IPS-15b (cell line): ENCODE data around the gene GNAI1.

Source experiments
- H3K27me3 ChIP-seq: one replicate; pipeline ENCODE4 v1.6.1; 2013; ENCODE audit warnings: low read length; ENCODE audit not compliant: control insufficient read depth, insufficient read depth
- H3K36me3 ChIP-seq: one replicate; pipeline ENCODE4 v1.6.1; 2013; ENCODE audit warnings: low read length; ENCODE audit not compliant: control insufficient read depth, insufficient read depth
- H3K4me1 ChIP-seq: one replicate; pipeline ENCODE4 v1.6.1; 2013; ENCODE audit warnings: mild to moderate bottlenecking, low read length; ENCODE audit not compliant: control insufficient read depth, insufficient read depth
- H3K4me3 ChIP-seq: one replicate; pipeline ENCODE4 v1.5.1; 2013; ENCODE audit warnings: low read depth, low read length
- H3K9ac ChIP-seq: one replicate; pipeline ENCODE4 v1.6.1; 2013; ENCODE audit warnings: low read depth, mild to moderate bottlenecking, low read length
- H3K9me3 ChIP-seq: one replicate; pipeline ENCODE4 v1.6.1; 2013; ENCODE audit warnings: mild to moderate bottlenecking, low read length; ENCODE audit not compliant: control insufficient read depth, insufficient read depth

Gene GNAI1

DNA sequence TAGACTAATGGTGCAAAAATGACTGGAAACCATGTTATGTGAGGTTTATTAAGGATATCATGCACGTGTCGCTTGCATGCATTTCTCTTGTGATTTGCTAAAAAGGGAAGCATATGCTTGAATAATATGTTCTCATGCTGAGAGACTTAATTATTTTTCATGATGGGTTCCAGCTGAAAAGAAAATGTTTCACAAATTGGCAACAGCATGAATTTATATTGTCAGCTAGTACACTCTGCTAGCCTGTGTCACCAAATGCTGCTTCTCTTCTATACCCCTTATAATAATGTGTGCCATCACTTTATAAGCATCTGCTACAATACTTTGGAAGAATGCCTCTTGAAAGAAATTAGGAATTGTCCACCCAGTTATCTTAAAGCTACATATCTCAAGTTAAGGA lies 63.0 kb downstream of the GNAI1 start:
- Histone ChIP-seq H3K36me3 (no peaks in the 10 kb centered on the region), H3K9me3 (no peaks in the 10 kb centered on the region), H3K4me1 (peaks cover 3% of the 10 kb centered on the region), H3K9ac (no peak overlapping the region), H3K4me3 (no peak overlapping the region), H3K27me3 (no peaks in the 10 kb centered on the region)

DNA sequence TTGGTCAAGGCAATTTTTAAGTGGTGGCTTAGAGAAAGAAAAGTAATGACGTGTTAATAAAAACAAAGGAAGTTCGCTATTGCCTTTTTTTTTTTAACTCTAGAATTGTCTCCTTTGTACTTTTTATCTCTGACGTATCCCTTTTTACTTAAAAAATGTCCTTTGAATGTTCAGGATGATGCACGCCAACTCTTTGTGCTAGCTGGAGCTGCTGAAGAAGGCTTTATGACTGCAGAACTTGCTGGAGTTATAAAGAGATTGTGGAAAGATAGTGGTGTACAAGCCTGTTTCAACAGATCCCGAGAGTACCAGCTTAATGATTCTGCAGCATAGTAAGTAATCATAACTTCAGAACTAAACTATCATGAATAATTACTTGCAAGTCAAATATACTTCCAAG lies 64.4 kb downstream of the GNAI1 start:
- no peaks in the 10 kb centered on the region for H3K27me3 ChIP-seq
- H3K4me3 ChIP-seq, result no peak overlapping the region
- H3K4me1 ChIP-seq, result peaks cover 3% of the 10 kb centered on the region
- H3K9me3 ChIP-seq, result no peaks in the 10 kb centered on the region
- H3K9ac ChIP-seq, result no peak overlapping the region
- H3K36me3 ChIP-seq, result no peaks in the 10 kb centered on the region

DNA sequence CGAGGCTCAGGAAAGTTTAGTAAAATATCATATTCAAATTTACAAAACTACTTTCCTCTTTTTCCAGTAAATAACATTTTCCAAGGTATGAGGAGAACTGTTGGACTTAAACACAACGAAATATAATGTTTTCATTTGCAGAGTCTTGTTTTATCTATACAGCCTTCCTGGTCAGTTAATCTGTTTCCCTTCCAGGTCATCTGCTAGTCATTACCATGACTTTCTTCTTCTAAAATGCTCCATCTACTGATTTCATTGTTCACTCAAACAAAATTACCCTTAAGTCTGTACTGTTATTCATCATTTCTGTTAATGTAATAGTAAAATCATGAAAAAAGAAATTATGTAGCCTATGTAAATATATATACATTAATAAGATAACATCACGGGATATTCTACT lies 69.8 kb downstream of the GNAI1 start:
- H3K4me3 ChIP-seq, result no peak overlapping the region
- no peak overlapping the region for H3K9ac ChIP-seq
- H3K27me3 ChIP-seq, result no peaks in the 10 kb centered on the region
- no peaks in the 10 kb centered on the region for H3K4me1 ChIP-seq
- no peaks in the 10 kb centered on the region for H3K9me3 ChIP-seq
- H3K36me3 ChIP-seq, result no peaks in the 10 kb centered on the region

DNA sequence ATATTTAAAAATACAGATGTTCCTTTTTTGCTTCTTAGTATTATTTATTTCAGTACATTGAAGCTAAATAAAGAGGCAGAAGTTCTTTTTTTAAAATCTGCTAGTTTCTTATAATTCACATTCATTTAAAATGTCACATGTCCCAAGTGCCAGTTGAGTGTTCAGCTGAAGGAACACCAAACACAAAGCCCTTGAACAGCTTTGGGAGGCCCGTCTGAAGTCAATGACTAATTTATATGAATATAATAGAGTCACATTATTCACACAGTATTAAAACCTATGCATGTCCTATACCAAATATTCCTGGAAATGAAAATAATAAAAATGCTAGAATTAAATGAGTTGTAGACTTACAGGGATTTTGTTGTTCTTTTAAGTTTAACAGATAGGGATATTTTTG lies 70.3 kb downstream of the GNAI1 start:
- Histone ChIP-seq H3K9me3 (no peaks in the 10 kb centered on the region), H3K27me3 (no peaks in the 10 kb centered on the region), H3K4me3 (no peak overlapping the region), H3K36me3 (no peaks in the 10 kb centered on the region), H3K4me1 (no peaks in the 10 kb centered on the region), H3K9ac (no peak overlapping the region)

DNA sequence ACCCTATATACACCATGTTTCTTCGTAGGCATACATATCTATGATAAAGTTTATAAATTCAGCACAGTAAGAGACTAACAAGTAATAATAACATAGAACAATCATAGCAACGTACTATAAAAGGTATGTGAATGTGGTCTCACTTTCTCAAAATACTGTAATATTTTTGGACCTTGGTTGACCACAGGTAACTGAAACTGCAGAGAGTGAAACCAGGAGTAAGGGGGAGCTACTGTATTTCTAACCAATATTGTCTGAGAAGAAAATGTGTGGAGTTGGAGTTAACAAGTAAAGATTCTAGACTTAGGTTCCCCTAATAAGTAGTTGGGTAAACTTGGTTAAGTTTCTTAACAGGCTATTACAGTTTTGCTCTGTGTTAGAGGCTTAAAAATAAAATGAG lies 72.1 kb downstream of the GNAI1 start:
- Histone ChIP-seq H3K9me3 (no peaks in the 10 kb centered on the region), H3K4me3 (no peak overlapping the region), H3K4me1 (no peaks in the 10 kb centered on the region), H3K9ac (no peak overlapping the region), H3K27me3 (no peaks in the 10 kb centered on the region), H3K36me3 (no peaks in the 10 kb centered on the region)

DNA sequence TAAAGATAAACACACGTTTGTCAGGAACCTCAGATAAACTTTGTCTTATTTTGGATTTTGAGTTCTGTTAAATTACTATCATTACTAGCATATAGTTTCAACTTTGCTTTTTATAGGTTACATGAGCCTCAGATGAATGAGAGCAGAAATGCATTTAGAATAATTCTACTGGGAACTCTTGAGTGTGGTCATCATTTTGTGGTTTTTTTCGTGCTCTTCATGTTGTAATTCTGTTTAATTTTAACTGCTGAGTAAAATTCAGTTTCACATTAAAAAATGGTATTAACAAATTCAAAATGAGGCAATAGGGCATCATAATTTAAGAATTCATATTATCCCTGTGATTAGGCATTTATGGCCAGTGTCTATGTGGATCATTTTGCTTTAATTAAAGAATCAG lies 72.9 kb downstream of the GNAI1 start:
- Histone ChIP-seq H3K36me3 (no peaks in the 10 kb centered on the region), H3K9me3 (no peaks in the 10 kb centered on the region), H3K4me1 (no peaks in the 10 kb centered on the region), H3K27me3 (no peaks in the 10 kb centered on the region), H3K4me3 (no peak overlapping the region), H3K9ac (no peak overlapping the region)

DNA sequence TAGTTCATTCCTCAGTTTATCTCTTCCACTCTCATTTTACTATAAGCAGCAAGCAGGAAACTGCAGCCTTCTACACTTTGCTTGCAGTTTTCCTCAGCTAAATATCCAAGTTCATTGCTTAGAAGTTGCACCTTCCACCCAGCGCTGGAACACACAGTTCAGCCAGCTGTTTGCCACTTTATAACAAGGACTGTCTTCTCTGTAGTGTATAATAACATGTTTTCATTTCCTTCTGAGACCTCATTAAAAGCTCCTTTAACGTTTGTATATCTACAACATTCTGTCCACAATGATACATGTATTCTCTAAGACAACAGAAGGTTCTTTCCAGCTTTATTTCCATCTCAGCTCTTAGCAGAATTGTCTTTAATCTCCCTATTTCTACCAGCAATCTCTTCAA lies 74.1 kb downstream of the GNAI1 start:
- Histone ChIP-seq H3K9ac (no peak overlapping the region), H3K36me3 (no peaks in the 10 kb centered on the region), H3K27me3 (no peaks in the 10 kb centered on the region), H3K4me3 (no peak overlapping the region), H3K9me3 (no peaks in the 10 kb centered on the region), H3K4me1 (no peaks in the 10 kb centered on the region)

DNA sequence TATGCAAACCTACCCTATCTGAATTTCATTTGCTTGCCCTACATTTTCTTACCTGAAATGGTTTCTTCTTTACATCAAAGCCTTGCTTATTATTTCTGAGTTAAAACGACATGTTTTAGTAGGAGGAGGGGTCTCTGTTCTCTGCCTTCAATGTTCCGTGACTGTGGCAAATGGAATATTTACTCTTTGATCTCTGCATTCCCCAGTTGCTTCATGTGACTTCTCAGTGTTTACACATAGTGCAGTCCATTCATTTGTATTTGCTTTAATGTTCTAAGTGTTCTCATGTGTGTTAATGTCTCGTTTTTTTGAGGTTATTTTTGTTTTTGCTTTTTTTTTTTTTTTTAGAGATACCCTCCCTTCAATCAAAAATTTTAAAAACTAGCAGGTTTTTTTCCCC lies 75.8 kb downstream of the GNAI1 start:
- no peak overlapping the region for H3K4me3 ChIP-seq
- H3K27me3 ChIP-seq, result no peaks in the 10 kb centered on the region
- no peaks in the 10 kb centered on the region for H3K9me3 ChIP-seq
- no peaks in the 10 kb centered on the region for H3K36me3 ChIP-seq
- no peak overlapping the region for H3K9ac ChIP-seq
- no peaks in the 10 kb centered on the region for H3K4me1 ChIP-seq

DNA sequence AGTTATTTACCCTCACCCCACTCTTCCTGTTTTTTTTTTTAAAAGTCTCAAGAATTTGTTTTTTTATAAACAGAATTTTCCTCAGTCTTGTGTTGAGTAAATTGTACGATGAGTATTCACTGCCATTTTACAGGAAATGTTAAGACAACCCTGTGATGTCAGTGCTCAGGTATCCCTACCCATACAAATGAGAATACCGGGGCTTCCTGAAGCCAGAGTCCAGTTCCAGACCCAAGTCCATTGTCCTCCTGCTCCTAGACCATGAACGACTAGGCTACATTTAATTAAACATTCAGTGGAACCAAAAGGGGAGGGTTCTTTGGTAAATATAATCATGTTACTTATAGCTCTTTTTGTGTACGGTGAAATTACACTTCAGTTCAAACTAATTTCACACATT lies 79.2 kb downstream of the GNAI1 start:
- Histone ChIP-seq H3K9me3 (no peaks in the 10 kb centered on the region), H3K36me3 (no peaks in the 10 kb centered on the region), H3K4me3 (no peak overlapping the region), H3K4me1 (no peaks in the 10 kb centered on the region), H3K9ac (no peak overlapping the region), H3K27me3 (no peaks in the 10 kb centered on the region)

DNA sequence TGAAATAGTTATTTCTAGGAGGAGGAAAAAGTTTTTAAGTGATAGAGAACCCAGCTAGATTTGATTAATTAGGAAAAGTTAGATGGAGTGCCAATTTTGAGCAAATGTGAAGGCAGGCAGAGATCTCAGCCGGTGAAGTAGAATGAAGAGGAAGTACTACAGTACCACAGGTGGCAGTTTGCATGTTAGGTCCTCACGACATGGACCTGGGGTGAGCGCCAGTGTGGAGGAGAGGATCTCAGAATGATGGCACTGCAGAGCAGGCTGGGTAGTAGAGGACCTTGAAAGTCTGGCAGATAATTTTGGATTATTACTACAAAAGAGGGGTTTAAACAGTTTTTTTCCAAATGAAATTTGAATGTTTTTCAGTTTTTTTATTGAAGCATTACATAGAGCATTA lies 81.1 kb downstream of the GNAI1 start:
- no peaks in the 10 kb centered on the region for H3K9me3 ChIP-seq
- no peaks in the 10 kb centered on the region for H3K27me3 ChIP-seq
- no peak overlapping the region for H3K9ac ChIP-seq
- H3K4me1 ChIP-seq, result no peaks in the 10 kb centered on the region
- H3K36me3 ChIP-seq, result no peaks in the 10 kb centered on the region
- no peak overlapping the region for H3K4me3 ChIP-seq

DNA sequence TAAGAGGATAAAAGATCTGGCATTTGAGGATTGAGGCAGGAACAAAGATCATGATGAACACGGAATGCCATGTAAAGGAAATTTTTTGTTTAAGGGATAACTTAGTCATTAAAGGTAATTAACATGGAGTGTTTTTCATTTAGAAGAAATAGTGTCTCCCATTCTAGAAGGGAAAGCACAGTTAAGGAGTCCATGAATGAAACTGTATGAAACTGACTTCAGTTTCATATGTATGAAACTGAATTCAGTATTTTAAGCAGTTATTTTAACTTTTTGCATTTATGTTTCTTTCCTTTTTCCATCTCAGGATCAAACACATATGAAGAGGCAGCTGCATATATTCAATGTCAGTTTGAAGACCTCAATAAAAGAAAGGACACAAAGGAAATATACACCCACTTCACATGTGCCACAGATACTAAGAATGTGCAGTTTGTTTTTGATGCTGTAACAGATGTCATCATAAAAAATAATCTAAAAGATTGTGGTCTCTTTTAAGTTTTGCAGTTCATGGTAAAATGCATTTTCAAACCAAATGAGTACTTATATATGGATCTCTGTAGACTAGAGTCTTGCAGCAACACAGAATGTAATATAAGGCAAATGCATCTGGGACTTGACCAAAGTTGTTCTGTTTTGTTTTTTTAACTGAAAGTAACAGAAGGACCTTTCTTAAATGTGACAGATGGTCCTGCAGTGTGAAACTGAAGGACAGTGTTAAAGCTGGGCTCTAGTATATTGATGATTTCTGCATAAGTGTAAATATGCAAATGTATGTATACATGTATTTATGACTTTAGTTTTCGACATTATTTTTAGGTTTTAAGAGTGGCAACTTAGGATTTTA lies 82.6 kb downstream of the GNAI1 start:
- Histone ChIP-seq H3K27me3 (no peaks in the 10 kb centered on the region), H3K4me3 (no peak overlapping the region), H3K4me1 (no peaks in the 10 kb centered on the region), H3K9me3 (no peaks in the 10 kb centered on the region), H3K9ac (no peak overlapping the region), H3K36me3 (no peaks in the 10 kb centered on the region)

DNA sequence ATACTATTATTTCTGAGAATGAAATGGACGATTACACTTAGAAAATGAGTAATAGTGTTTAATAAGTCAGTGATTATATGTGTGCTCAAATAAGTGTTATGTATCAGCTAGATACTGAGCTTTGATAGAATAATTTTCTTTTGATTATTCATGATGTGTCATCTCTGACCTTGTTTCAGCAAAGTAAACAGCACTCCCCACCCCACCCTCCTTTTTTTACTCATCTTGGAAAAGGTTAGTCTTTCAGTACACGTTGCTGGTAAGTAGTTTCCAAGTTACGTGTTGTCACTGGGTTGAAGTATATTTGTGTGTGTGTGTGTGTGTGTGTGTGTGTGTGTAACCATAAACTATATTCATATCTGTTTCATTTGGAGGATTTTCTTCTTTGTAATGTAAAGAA lies 84.1 kb downstream of the GNAI1 start:
- Histone ChIP-seq H3K4me1 (no peaks in the 10 kb centered on the region), H3K9me3 (no peaks in the 10 kb centered on the region), H3K36me3 (no peaks in the 10 kb centered on the region), H3K27me3 (no peaks in the 10 kb centered on the region), H3K4me3 (no peak overlapping the region), H3K9ac (no peak overlapping the region)
